GM21360 (cell line): Measurements from ENCODE around the gene COL5A1.
"Not testable (repeated sequence)": the region's sequence is repeated elsewhere in the genome, so short reads cannot be mapped to it uniquely, and the experiment has no call there.

ENCODE experiments used
- ATAC-seq: cut with Tn5 transposase; IDR thresholded peaks from one replicate; pipeline ENCODE4 v1.9.1; 2021; ENCODE audit warnings: mild to moderate bottlenecking, moderate library complexity; ENCODE audit not compliant: unreplicated experiment

COL5A1 gene

GRCh38 chr9:134690301-134690751 is 48.7 kb downstream of the COL5A1 start:
- no peak for ATAC-seq

- no peak for ATAC-seq
Measured at GRCh38 chr9:134690946-134691694, 49.5 kb downstream of the COL5A1 start.

- no peak for ATAC-seq
Measured at GRCh38 chr9:134691695-134692572, 50.3 kb downstream of the COL5A1 start.

GRCh38 chr9:134692573-134692860 is 50.9 kb downstream of the COL5A1 start:
- ATAC-seq: no peak

- ATAC-seq: no peak
Measured at GRCh38 chr9:134693011-134693410, 51.4 kb downstream of the COL5A1 start.

- ATAC-seq: no peak
Measured at GRCh38 chr9:134693641-134694367, 52.2 kb downstream of the COL5A1 start.

- ATAC-seq: no peak
Measured at GRCh38 chr9:134694368-134694665, 52.7 kb downstream of the COL5A1 start.

GRCh38 chr9:134694714-134695113 is 53.1 kb downstream of the COL5A1 start:
- no peak for ATAC-seq

GRCh38 chr9:134695144-134695543 is 53.5 kb downstream of the COL5A1 start:
- ATAC-seq: no peak

- ATAC-seq: no peak
Measured at GRCh38 chr9:134696433-134696832, 54.8 kb downstream of the COL5A1 start.

GRCh38 chr9:134698111-134698510 is 56.5 kb downstream of the COL5A1 start:
- ATAC-seq: no peak

GRCh38 chr9:134698587-134699342 is 57.2 kb downstream of the COL5A1 start:
- ATAC-seq: no peak

GRCh38 chr9:134699343-134699740 is 57.7 kb downstream of the COL5A1 start:
- ATAC-seq: no peak

- ATAC-seq: no peak
Measured at GRCh38 chr9:134700636-134701350, 59.2 kb downstream of the COL5A1 start.

- no peak for ATAC-seq
Measured at GRCh38 chr9:134701581-134702259, 60.1 kb downstream of the COL5A1 start.

- ATAC-seq: no peak
Measured at GRCh38 chr9:134702291-134702690, 60.7 kb downstream of the COL5A1 start.

GRCh38 chr9:134703730-134704114 is 62.1 kb downstream of the COL5A1 start:
- ATAC-seq: not testable (repeated sequence)

GRCh38 chr9:134704498-134704897 is 62.9 kb downstream of the COL5A1 start:
- no peak for ATAC-seq

- ATAC-seq: no peak
Measured at GRCh38 chr9:134705786-134706185, 64.2 kb downstream of the COL5A1 start.

- no peak for ATAC-seq
Measured at GRCh38 chr9:134706522-134706921, 64.9 kb downstream of the COL5A1 start.
